NCI-H69 (cell line): ENCODE measurements around the gene NKIRAS1.
"Not testable (repeated sequence)": the region's sequence is repeated elsewhere in the genome, so short reads cannot be mapped to it uniquely, and the experiment has no call there.

ENCODE experiments used
- DNase-seq: peaks from one replicate; lab custom pipeline; 2025; lab: John Stamatoyannopoulos, UW

Gene NKIRAS1

DNA sequence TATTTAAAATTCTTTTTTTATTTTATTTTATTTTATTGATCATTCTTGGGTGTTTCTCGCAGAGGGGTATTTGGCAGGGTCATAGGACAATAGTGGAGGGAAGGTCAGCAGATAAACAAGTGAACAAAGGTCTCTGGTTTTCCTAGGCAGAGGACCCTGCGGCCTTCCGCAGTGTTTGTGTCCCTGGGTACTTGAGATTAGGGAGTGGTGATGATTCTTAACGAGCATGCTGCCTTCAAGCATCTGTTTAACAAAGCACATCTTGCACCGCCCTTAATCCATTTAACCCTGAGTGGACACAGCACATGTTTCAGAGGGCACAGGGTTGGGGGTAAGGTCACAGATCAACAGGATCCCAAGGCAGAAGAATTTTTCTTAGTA, 46.1 kb downstream of the NKIRAS1 start:
- not testable (repeated sequence) for DNase-seq

GRCh38 chr3:23869977-23870662, 46.7 kb downstream of the NKIRAS1 start:
- DNase-seq, result no peak

DNA sequence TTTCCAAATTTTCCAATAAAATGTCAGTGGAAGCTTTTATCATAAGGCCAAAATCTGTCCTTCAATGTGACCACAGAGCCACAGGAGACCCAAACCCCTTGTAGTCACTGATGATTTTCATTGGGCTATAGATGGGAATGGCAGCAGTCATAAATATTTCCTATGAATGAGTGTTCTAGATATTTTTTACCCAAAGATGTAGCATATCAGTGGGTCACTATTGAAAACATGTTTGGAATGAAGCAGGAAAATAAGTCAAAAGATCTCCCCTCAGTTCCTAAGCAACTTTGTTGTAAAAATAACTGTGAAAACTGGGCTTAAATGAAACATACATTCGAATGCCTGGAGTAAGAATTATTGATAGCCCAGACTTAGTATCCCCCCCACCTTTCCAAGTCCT, 49.0 kb downstream of the NKIRAS1 start:
- DNase-seq, result no peak

DNA sequence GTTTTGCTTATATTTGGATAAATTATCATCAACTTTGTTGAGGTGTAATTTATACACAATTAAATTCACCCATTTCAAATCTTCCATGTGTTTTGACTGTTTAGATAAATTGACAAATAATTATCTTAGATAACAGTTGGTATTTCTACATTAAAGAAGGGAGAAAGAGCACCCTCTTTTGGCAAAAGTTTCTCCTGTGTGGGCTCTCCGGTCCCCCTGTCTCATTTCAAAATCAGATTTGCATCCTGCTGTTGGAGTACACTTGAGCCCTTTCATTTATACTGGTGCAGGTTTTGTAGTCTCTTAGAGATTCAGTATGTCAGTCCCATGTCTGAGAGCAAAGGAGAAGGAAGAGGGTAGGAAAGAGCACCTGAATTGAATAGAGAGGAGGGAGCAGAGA, 49.4 kb downstream of the NKIRAS1 start:
- DNase-seq, result peak; percentile 4

DNA sequence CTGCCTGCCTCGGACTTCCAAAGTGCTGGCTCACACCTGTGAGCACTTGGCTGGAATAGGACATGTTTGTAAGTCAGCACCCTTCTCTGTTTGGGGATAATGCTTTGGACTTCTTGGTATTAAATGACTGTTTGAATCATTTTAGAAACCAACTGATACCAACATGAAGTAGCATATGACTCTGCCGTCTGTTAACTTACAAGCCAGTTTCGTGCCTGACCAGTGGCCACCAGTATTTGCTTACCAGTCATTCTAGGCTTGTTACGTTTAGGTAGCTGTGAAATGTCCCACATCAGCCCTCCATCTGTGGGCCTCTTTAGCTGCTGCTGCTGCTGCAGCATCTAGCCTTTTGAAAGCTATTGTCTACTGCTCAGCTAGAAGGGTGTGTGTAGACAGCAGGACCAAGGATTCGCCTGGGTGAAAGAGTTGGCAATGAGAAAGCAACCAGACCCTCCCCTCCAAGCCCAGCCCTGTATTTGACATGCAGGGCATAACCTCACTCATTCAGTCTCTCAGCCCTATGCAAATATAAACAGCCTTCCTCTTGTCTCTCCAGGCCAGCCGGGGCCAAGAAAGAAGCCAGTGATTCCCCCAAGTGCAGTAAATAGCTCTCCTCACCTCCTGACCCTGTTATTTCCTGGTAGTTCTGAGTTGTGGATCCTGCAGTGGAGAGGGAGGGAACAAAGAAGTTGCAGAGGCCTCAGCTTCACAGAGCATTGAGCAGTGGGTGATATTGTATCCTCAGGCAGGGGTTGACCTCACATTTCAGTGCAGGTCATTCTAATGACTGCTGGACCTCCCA, 51.0 kb downstream of the NKIRAS1 start:
- DNase-seq, result peak; percentile 82

DNA sequence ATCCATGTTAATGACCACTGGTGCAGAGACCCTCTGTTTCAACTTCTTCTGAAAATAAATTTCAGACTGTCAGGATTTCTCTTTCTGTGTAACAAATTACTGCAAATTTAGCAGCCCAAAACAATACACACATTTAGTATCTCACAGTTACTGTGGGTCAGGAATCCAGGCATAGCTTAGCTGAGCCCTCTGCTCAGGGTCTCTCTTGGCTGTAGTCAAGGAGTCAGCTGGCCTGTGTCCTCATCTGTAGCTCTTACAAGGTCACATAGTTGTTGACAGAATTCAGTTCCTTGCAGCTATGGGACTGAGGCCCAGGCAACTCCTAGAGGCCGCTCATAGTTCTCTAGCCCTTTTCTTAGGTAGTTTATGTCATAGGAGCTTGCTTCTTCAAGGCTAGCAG, 51.9 kb downstream of the NKIRAS1 start:
- DNase-seq, result no peak

DNA sequence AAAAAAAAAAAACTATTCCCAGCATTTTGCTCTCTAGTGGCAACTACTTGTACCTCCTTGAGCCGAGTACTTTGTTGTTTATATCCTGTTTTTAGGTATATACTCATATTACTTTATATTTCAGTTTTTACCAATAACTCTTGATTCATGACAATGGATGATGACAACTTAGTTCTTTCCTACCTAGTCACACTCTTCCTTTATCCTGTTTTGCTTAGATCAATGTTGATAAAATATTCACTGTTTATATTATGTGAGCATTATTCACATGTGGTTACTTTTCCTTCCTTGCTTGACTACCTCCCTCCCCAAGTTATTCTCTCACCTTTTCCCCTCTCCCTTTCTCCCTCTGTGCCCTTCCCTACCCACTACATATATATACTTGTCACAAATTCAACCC, 53.7 kb downstream of the NKIRAS1 start:
- DNase-seq, result no peak

GRCh38 chr3:23861689-23862088, 55.1 kb downstream of the NKIRAS1 start:
- DNase-seq, result no peak

DNA sequence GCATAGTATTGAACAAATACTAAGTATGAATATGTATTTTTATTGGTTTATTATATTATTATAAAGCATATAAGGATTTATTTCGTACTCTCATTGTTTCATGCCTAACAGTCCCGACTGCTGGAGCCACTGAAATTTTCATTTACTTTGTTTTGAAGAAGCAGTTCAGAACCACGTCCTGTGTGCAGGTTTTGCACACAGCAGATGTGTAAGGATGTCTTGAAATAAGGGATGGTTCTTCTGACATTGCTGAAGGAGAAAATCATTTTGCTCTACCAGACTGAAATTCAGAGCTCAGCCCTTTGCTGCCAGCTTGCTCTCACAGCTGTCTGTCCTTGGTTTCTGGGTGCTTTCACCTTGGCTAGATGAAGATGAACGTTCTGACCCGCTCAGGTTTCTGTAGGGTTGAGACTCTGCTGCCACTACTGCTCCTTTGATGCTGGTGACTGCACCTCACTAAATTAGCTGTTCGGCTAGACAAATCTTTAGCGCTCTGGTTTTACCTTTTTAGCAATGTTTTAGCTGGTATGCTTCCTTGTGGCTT, 56.9 kb downstream of the NKIRAS1 start:
- no peak for DNase-seq

DNA sequence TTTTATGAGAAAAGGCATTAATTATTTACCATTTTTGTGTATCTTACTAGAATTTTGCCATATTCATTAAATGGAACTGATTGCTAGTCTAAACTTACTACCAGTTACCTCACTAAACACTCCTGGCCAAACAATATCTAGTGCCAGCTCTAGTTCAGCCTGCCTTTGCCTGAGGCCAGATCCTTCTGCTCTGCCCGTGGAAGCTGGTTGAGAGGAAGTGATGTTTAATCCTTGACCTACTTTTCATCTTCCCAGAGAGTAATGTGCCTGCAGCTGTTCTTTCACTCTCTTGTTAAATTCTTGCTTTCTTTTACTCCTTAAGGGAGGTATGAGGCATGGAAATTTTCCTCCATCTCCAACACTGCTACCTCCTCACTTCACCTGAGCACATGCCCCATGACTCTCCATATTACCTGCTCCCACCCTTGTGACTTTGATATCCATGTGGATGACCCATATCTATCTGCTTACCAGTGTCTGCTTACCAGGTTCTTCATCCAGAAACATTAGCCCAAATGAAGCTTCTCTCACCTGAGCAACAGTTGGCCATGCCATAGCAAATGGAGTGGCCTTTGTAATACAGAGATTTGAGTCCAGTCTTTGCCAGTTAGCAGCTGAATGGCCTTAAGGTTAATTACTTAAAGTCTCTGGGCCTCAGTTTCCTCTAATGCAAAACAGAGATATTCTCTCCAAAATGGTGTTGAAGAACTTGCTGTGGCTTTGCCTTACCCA, 57.6 kb downstream of the NKIRAS1 start:
- peak; percentile 63 for DNase-seq

DNA sequence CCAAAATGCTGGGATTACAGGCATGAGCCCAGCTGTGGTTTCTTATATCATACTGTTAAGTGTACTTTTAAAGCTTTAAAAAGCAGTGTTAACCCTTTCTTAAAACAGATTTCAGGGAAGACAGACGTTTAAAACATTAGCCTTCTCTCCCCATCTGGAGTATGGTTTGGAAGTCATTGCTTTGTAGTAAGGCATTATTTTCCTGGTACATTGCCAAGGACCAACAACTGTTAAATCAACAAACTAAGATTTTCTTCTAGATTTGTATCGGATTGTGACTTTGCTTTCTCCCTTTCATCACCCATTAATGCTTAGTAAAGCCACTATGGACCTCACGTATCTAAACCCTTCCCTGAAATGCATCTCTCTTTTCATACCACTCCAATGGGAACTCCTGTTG, 60.5 kb downstream of the NKIRAS1 start:
- peak; percentile 5 for DNase-seq

GRCh38 chr3:23849462-23849861, 67.3 kb downstream of the NKIRAS1 start:
- DNase-seq, result not testable (repeated sequence)

DNA sequence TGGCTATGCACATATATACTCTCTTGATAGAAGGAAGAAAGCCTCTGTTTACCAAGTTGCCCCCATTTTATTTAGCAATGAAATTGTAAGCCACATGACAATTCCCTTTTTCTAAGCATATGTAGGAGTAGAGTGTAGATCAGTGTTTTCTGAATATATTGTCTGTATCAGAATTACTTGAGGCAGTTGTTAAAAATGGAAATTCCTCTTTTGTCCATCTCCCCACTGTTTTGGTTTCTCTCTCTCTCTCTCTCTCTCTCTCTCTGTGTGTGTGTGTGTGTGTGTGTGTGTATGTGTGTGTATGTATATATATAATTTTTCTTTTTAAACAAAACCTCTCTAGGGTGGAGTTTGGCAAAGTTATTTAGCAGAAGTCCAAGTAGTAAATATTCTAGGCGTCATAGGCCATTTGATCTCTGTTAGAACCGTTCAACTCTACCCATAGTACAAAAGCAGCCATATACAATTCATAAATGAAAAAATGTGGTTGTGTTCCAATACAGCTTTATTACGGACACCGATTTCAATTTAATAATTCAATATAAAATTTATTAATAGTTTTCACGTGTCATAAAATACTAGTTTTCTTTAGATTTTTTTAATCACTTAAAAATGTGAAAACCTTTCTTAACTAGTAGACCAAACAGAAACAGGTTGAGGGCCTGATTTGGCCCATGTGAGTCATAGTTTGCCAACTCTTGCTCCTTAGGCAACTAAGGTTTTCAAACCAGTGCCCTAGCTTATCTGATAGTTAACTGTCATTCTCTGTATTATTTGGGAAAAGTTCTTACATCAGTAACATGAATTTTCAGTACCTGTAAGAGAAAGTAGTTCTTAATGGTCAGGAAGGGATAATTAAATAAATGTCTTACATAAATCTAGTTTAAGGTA, 71.2 kb downstream of the NKIRAS1 start:
- DNase-seq, result no peak

GRCh38 chr3:23843869-23844268, 72.9 kb downstream of the NKIRAS1 start:
- DNase-seq, result no peak
